GM18508 (cell line): ENCODE data around the gene MYO9A.

ENCODE experiments used
- ATAC-seq: cut with Tn5 transposase; IDR thresholded peaks from one replicate; pipeline ENCODE4 v1.9.1; 2021; ENCODE audit warnings: moderate number of reproducible peaks; ENCODE audit not compliant: insufficient read depth, unreplicated experiment

MYO9A gene

GRCh38 chr15:71817351-71817750, 300.6 kb downstream of the MYO9A start:
- no peak for ATAC-seq

GRCh38 chr15:71815301-71815700, 302.6 kb downstream of the MYO9A start:
- ATAC-seq: no peak

GRCh38 chr15:71813723-71814470, 304.1 kb downstream of the MYO9A start:
- no peak for ATAC-seq

- no peak for ATAC-seq
These were observed 304.8 kb downstream of the MYO9A start for GRCh38 chr15:71812966-71813722.

- ATAC-seq: no peak
These were observed 305.9 kb downstream of the MYO9A start for GRCh38 chr15:71811752-71812735.

- no peak for ATAC-seq
These were observed 306.8 kb downstream of the MYO9A start for GRCh38 chr15:71811036-71811736.

- ATAC-seq: no peak
These were observed 307.5 kb downstream of the MYO9A start, which contains the start of gene NR2E3 for GRCh38 chr15:71810256-71811035. TSS of gene NR2E3 (plus strand) at chr15:71810554. CDS start at chr15:71810744, 190 bp downstream.

- no peak for ATAC-seq
These were observed 308.6 kb downstream of the MYO9A start for GRCh38 chr15:71809346-71809745.

GRCh38 chr15:71808311-71809020, 309.5 kb downstream of the MYO9A start:
- ATAC-seq: no peak

GRCh38 chr15:71807691-71808091, 310.3 kb downstream of the MYO9A start:
- no peak for ATAC-seq

- no peak for ATAC-seq
These were observed 310.8 kb downstream of the MYO9A start for GRCh38 chr15:71807125-71807629.

GRCh38 chr15:71806452-71806931, 311.5 kb downstream of the MYO9A start:
- no peak for ATAC-seq

GRCh38 chr15:71804695-71805470, 313.1 kb downstream of the MYO9A start:
- no peak for ATAC-seq

GRCh38 chr15:71804226-71804625, 313.7 kb downstream of the MYO9A start:
- no peak for ATAC-seq

- no peak for ATAC-seq
These were observed 315.2 kb downstream of the MYO9A start for GRCh38 chr15:71802770-71803169.

- ATAC-seq: no peak
These were observed 315.9 kb downstream of the MYO9A start for GRCh38 chr15:71801935-71802655.
